Spleen (tissue), 11 donors: ENCODE measurements around the gene TNRC6A. TPM values are rescaled to one million over a fixed set of nuclear protein-coding genes. Genes with fewer than 3 reads are reported as not detected.

Experiments used
- DNase-seq: peaks from one replicate; pipeline ENCODE4 v3.0.0-alpha.2; 2020
- H3K27ac ChIP-seq, 8 donors: fragments of 200-600 bp; sonication (generic) in 7 of 8; 1 replicate in 4 of 8; 2 replicates in 4 of 8; pipeline versions ENCODE4 v1.5.0 to v1.8.0; 2016 to 2021; ENCODE audit warnings: inconsistent platforms in 4 of 8, mild to moderate bottlenecking in 4 of 8, moderate library complexity in 1 of 8
- H3K27me3 ChIP-seq, 7 donors: fragments of 200-600 bp; sonication (generic) in 6 of 7; replicated peaks in 1 of 7; 1 replicate in 4 of 7; 2 replicates in 3 of 7; pipeline versions ENCODE4 v1.5.0 to v1.8.0; 2016 to 2021; ENCODE audit warnings: inconsistent platforms in 3 of 7, mild to moderate bottlenecking in 1 of 7
- H3K36me3 ChIP-seq, 6 donors: fragments of 200-600 bp; sonication (generic) in 5 of 6; 1 replicate in 4 of 6; 2 replicates in 2 of 6; pipeline versions ENCODE4 v1.5.0 to v1.8.0; 2016 to 2021; ENCODE audit warnings: inconsistent platforms in 2 of 6
- H3K4me1 ChIP-seq, 6 donors: fragments of 200-600 bp; sonication (generic) in 5 of 6; 1 replicate in 3 of 6; 2 replicates in 3 of 6; pipeline versions ENCODE4 v1.5.0 to v1.8.0; 2016 to 2021; ENCODE audit warnings: inconsistent platforms in 3 of 6
- H3K4me3 ChIP-seq, 8 donors: fragments of 200-600 bp; sonication (generic) in 7 of 8; 1 replicate in 4 of 8; 2 replicates in 4 of 8; pipeline versions ENCODE4 v1.5.0 to v1.8.0; 2016 to 2021; ENCODE audit warnings: inconsistent platforms in 4 of 8, mild to moderate bottlenecking in 4 of 8, moderate library complexity in 2 of 8
- H3K9me3 ChIP-seq, 8 donors: fragments of 200-600 bp; sonication (generic) in 7 of 8; 1 replicate in 4 of 8; 2 replicates in 4 of 8; pipeline versions ENCODE4 v1.5.0 to v1.8.0; 2016 to 2021; ENCODE audit warnings: inconsistent platforms in 4 of 8
- POLR2A ChIP-seq, 3 donors: fragments of 450-650 bp; IDR thresholded peaks; one replicate each; pipeline ENCODE4 v1.5.1; 2017; ENCODE audit warnings: antibody characterized with exemption in 3 of 3, mild to moderate bottlenecking in 1 of 3
- POLR2AphosphoS5 ChIP-seq, 3 donors: sonication (generic); formaldehyde crosslinking; IDR thresholded peaks; one replicate each; pipeline ENCODE4 v1.5.1; 2017; ENCODE audit warnings: antibody characterized with exemption in 3 of 3
- WGBS, 5 donors: extraction: QIAGEN DNeasy Blood & Tissue Kit in 3 of 5; methylation state at CpG; one replicate each; pipeline versions ENCODE4 v1.1.5 to v1.1.7; 2013 to 2018; 5-methylcytosine and 5-hydroxymethylcytosine counted together
- intact Hi-C: fragments of 100-400 bp; cut with DNase I; formaldehyde crosslinking; loops from one replicate; pipeline ENCODE4 v1.15.0; 2023; ENCODE audit warnings: low total_unique reads
- polyA plus RNA-seq, 3 donors: library from polyadenylated mRNA; stranded (reverse); fragments of 200-250 nt; gene quantifications; one replicate each; pipeline ENCODE4 v1.2.1, GENCODE V29; 2013
- total RNA-seq, 7 donors: library from RNA; depleted of rRNA in 3 of 7; stranded (reverse); fragments of >200 nt in 3 of 7; fragmentation: NEBNext Ultra II Directional in 4 of 7; extraction: Animal tissue kit (Norgen Biotek cat#: 25700) in 4 of 7; gene quantifications; one replicate each; pipeline versions ENCODE4 v1.1.0 to v1.2.1, GENCODE V29; 2016 to 2021
- TF ChIP-seq, protein P1 (sequence below), 11 experiments: fragments of 200-600 bp in 7 of 11; fragments of 450-650 bp in 4 of 11; sonication (generic) in 4 of 11; IDR thresholded peaks in 8 of 11; conservative IDR thresholded peaks in 3 of 11; 1 replicate in 7 of 11; 2 replicates in 4 of 11; pipeline versions ENCODE4 v1.4.0 to v1.8.0; 2016 to 2021; ENCODE audit warnings: antibody characterized with exemption in 11 of 11, inconsistent platforms in 4 of 11, mild to moderate bottlenecking in 1 of 11
- donor health status: healthy with polysubstance abuse.
- donor health status: DM: no; HTN: no; CAD: no; lungs with moderate emphysema.
- donor health status: DM: no; HTN: no; CAD: no.
- donor health status: Bipolar disorder and iron deficiency.
- donor health status: healthy.
- donor health status: DM: no; HTN: no; CAD: no.
- donor health status: DM: yes; HTN: yes; CAD: no.

TNRC6A gene
- total and polyA plus RNA-seq, 10 donors = 6.5 to 67.8 (median 57.3) TPM

DNA sequence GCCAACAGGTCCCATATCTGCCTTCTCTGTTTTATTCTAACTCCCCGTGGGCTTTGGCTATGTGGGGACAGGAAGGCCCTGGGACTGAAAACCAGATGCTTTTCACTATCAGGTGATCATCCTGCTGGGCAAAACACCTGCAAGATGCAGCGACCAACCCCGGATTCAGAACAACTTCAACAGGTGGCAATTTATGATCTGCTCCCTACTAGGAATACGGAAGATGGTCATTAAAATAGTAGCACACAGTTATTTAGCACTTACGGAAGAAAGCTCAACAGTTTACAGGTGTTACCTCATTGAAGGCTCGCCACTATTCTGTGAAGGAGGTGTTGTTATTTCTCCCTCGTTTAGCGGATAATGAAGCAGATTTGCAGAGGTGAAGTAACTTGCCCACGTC is 108.5 kb downstream of the TNRC6A start:
- intact Hi-C loops = no loop called here
- TF ChIP-seq POLR2AphosphoS5 (IDR thresholded peaks at IDR 0.05) = no peak
- peaks cover 0 to 5% (median 0%) of the 10 kb centered on the region in 6 donors for H3K4me1 ChIP-seq
- H3K27ac ChIP-seq = no peak overlapping the region
- H3K36me3 ChIP-seq = peaks cover 0 to 6% (median under 1%) of the 10 kb centered on the region in 6 donors
- no peaks in the 10 kb centered on the region for H3K27me3 ChIP-seq
- WGBS, 5 donors = 86 to 92% (median 89%) methylated on average over 9 of the region's 9 CpGs
- DNase-seq = no peak
- H3K4me3 ChIP-seq = no peak overlapping the region
- no peaks in the 10 kb centered on the region for H3K9me3 ChIP-seq

DNA sequence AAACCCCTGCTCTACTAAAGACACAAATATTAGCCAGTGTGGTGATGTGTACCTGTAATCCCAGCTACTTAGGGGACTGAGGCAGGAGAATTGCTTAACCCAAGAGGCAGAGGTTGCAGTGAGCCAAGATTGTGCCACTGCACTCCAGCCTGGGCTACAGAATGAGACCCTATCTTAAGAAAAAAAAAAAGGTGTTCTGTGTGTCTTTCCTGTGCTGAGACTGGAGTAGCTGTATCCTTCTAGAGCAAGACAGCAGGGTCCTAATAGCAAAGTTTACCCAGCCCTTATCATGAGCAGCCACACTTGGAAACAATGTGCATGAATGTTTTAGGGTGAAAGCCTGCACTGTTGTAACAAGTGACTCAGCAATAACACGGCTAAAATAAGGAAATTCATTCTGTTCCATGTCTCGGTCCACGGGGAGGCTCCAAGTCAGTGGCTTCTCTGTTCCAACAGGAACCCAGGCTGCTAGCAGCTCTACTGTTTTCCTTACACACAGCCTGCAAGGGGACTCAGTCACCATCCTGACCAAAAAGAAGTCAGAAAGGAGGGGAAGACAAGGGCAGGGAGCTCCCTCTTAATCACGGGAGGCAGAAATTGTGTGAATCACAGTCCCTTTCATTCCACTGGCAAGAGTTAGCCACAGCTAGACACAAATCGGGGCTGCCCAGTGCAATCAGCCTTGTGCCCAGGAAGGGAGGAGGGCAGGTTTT is 109.3 kb downstream of the TNRC6A start:
- H3K27ac ChIP-seq = no peak overlapping the region
- no peak overlapping the region for H3K4me3 ChIP-seq
- no peaks in the 10 kb centered on the region for H3K27me3 ChIP-seq
- intact Hi-C loops = no loop called here
- TF ChIP-seq POLR2A (IDR thresholded peaks at IDR 0.05) (no peak), POLR2AphosphoS5 (IDR thresholded peaks at IDR 0.05) (no peak)
- TF ChIP-seq, protein P1, sequence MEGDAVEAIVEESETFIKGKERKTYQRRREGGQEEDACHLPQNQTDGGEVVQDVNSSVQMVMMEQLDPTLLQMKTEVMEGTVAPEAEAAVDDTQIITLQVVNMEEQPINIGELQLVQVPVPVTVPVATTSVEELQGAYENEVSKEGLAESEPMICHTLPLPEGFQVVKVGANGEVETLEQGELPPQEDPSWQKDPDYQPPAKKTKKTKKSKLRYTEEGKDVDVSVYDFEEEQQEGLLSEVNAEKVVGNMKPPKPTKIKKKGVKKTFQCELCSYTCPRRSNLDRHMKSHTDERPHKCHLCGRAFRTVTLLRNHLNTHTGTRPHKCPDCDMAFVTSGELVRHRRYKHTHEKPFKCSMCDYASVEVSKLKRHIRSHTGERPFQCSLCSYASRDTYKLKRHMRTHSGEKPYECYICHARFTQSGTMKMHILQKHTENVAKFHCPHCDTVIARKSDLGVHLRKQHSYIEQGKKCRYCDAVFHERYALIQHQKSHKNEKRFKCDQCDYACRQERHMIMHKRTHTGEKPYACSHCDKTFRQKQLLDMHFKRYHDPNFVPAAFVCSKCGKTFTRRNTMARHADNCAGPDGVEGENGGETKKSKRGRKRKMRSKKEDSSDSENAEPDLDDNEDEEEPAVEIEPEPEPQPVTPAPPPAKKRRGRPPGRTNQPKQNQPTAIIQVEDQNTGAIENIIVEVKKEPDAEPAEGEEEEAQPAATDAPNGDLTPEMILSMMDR (IDR thresholded peaks at IDR 0.05 in 8 of 11, conservative IDR thresholded peaks at IDR 0.05 in 3 of 11) = no peak
- peaks cover 0 to 6% (median 0%) of the 10 kb centered on the region in 6 donors for H3K36me3 ChIP-seq
- no peaks in the 10 kb centered on the region for H3K9me3 ChIP-seq
- no peak for DNase-seq
- 22 to 41% (median 25%) methylated on average over 5 of the region's 5 CpGs for WGBS, 5 donors
- peaks cover 0 to 5% (median 0%) of the 10 kb centered on the region in 6 donors for H3K4me1 ChIP-seq

DNA sequence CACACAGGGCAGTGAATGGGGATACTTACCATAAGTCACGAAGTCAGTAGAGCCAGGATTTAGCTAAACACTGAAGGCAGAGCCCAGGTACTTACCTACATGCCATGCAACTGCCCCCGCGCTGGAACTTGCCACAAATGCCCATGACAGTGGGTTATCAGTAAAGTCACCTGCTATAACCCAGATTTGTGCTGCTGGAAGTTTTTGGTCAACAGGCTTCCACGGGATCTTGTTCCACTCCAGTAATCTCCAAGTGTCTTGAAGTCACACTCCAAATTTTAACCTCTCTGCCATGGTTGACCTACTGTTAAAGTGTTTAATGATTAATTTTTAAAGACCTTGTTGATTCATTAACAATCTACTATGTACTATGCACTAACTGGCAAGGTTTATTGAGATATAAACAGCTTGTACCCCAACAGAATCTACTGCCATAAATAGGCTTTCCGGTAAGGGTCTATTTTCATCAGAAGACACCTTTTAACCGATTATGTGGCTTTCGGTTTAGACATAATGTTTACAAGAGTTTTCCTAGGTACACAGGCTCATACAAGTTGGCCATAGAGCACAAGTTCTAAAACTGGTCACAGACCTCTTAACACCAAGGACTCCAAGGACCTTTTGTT is 110.0 kb downstream of the TNRC6A start:
- peaks cover 0 to 5% (median 0%) of the 10 kb centered on the region in 6 donors for H3K4me1 ChIP-seq
- H3K36me3 ChIP-seq = peaks cover 0 to 3% (median 0%) of the 10 kb centered on the region in 6 donors
- H3K27me3 ChIP-seq = no peaks in the 10 kb centered on the region
- no peak for TF ChIP-seq POLR2AphosphoS5 (IDR thresholded peaks at IDR 0.05)
- TF ChIP-seq, protein P1 (IDR thresholded peaks at IDR 0.05 in 8 of 11, conservative IDR thresholded peaks at IDR 0.05 in 3 of 11) = no peak
- TF ChIP-seq POLR2A (IDR thresholded peaks at IDR 0.05) = no peak
- H3K4me3 ChIP-seq = no peak overlapping the region
- no peaks in the 10 kb centered on the region for H3K9me3 ChIP-seq
- 88 to 93% (median 91%) methylated on average over 6 to 7 of the region's 7 CpGs for WGBS, 5 donors
- intact Hi-C loops = no loop called here
- DNase-seq = no peak
- H3K27ac ChIP-seq = no peak overlapping the region

DNA sequence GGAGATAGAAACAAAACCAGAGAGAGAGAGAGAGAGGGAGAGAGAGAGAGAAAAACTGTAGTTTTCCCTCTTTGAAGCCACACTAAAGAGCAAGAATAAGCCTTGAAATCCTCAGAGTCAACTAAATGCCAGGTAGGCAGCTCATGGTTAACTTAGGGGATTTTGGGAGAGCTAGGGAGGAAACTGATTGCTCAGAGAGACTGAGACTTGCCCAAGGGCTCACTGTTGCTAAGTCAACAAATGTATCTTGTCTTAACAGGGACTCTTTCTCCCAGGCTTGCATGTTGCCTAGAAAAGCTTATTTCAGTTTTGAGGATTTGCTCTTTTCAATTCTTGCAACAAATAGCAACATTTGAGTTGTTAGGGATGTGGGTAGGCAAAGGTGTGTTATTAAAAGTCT is 111.8 kb downstream of the TNRC6A start:
- intact Hi-C loops = no loop called here
- no peak overlapping the region for H3K4me3 ChIP-seq
- H3K36me3 ChIP-seq = no peaks in the 10 kb centered on the region
- H3K27ac ChIP-seq = no peak overlapping the region
- H3K9me3 ChIP-seq = no peaks in the 10 kb centered on the region
- peaks cover 0 to 5% (median 0%) of the 10 kb centered on the region in 6 donors for H3K4me1 ChIP-seq
- no peak for DNase-seq
- TF ChIP-seq POLR2AphosphoS5 (IDR thresholded peaks at IDR 0.05) (no peak), POLR2A (IDR thresholded peaks at IDR 0.05) (no peak)
- TF ChIP-seq, protein P1 (IDR thresholded peaks at IDR 0.05 in 8 of 11, conservative IDR thresholded peaks at IDR 0.05 in 3 of 11) = no peak
- H3K27me3 ChIP-seq = no peaks in the 10 kb centered on the region
